ENCODE data around the gene ALG2. TPM values are rescaled to one million over a fixed set of nuclear protein-coding genes. Genes with fewer than 3 reads are reported as not detected.

Gene ALG2
- total and polyA plus RNA-seq, 2 of the 13 experiments (the other 11 are each of a cell fraction or from before 2014, with no cell fraction given), result 46.2 to 49.0 TPM

DNA sequence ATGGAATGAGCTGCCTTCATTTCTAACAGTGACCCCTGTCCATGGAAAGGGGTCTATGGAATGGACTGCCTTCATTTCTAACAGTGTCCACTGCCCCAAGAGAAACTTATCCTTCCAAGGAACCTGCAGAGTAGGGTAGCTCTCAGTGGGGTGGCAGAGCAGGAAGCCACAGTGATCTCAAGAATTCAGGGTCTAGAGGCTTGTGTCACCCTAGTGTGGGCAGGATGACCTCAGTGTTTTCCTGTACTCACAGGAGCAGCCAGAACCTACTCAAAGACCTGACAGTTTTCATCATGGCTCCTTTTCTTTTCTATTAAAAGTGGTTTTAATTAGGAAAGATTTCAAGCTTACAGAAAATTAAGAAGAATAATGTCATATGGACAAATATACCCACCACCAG lies 27.9 kb upstream of the ALG2 start:
- no peak for ATAC-seq
- Histone ChIP-seq H3K4me3 (replicated peaks in 1 of 3; ENCODE audit: insufficient read depth in 1 of 3, low read depth in 2 of 3, low read length in 3 of 3) (no peak overlapping the region), H2AFZ (ENCODE audit: low read length) (no peak overlapping the region), H3K27ac (ENCODE audit: extremely low read length, insufficient read depth, low read length) (no peak overlapping the region), H4K20me1 (ENCODE audit: insufficient read depth, low read length) (no peaks in the 10 kb centered on the region), H3K9ac (ENCODE audit: insufficient read depth, low read depth, low read length) (no peak overlapping the region), H3K79me2 (ENCODE audit: insufficient read depth, low read length) (no peaks in the 10 kb centered on the region), H3K4me2 (ENCODE audit: low read depth, low read length) (no peak overlapping the region), H3K9me3 (ENCODE audit: low read length) (no peaks in the 10 kb centered on the region), H3K36me3 (replicated peaks in 1 of 2; ENCODE audit: control insufficient read depth in 1 of 2, insufficient read depth in 2 of 2, low read length in 2 of 2) (no peaks in the 10 kb centered on the region), H3K4me1 (ENCODE audit: insufficient read depth, low read length) (no peaks in the 10 kb centered on the region), H3K27me3 (ENCODE audit: control insufficient read depth in 1 of 2, insufficient read depth in 2 of 2, low read length in 2 of 2) (no peaks in the 10 kb centered on the region)
- ChIA-PET POLR2A (no interaction called here), CTCF (ENCODE audit: low intra/inter-chr PET ratio, low total read pairs) (no interaction called here)
- in situ Hi-C loops (cut with HindIII; ENCODE audit: extremely low pct_ligation_motif_present, low pct_unique_long_range_greater_than_20kb) (loop anchor here (25.0 kb wide), 1 partner anchor 763 kb away; no protein-coding TSS in a partner anchor), intact Hi-C loops (cut with micrococcal nuclease; ENCODE audit: unreplicated experiment) (no loop called here)
- TF ChIP-seq STAG1 (CRISPR knock-in tag; IDR thresholded peaks at IDR 0.05), result no peak
- no peak for TF ChIP-seq ADNP (CRISPR knock-in tag; IDR thresholded peaks at IDR 0.05)
- TF ChIP-seq ZMYM4 (CRISPR knock-in tag; IDR thresholded peaks at IDR 0.05), result no peak
- TF ChIP-seq, protein P1, sequence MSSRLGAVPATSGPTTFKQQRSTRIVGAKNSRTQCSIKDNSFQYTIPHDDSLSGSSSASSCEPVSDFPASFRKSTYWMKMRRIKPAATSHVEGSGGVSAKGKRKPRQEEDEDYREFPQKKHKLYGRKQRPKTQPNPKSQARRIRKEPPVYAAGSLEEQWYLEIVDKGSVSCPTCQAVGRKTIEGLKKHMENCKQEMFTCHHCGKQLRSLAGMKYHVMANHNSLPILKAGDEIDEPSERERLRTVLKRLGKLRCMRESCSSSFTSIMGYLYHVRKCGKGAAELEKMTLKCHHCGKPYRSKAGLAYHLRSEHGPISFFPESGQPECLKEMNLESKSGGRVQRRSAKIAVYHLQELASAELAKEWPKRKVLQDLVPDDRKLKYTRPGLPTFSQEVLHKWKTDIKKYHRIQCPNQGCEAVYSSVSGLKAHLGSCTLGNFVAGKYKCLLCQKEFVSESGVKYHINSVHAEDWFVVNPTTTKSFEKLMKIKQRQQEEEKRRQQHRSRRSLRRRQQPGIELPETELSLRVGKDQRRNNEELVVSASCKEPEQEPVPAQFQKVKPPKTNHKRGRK (CRISPR knock-in tag; IDR thresholded peaks at IDR 0.05), result no peak
- TF ChIP-seq MED1 (CRISPR knock-in tag; IDR thresholded peaks at IDR 0.05), result no peak
- TF ChIP-seq, protein P2, sequence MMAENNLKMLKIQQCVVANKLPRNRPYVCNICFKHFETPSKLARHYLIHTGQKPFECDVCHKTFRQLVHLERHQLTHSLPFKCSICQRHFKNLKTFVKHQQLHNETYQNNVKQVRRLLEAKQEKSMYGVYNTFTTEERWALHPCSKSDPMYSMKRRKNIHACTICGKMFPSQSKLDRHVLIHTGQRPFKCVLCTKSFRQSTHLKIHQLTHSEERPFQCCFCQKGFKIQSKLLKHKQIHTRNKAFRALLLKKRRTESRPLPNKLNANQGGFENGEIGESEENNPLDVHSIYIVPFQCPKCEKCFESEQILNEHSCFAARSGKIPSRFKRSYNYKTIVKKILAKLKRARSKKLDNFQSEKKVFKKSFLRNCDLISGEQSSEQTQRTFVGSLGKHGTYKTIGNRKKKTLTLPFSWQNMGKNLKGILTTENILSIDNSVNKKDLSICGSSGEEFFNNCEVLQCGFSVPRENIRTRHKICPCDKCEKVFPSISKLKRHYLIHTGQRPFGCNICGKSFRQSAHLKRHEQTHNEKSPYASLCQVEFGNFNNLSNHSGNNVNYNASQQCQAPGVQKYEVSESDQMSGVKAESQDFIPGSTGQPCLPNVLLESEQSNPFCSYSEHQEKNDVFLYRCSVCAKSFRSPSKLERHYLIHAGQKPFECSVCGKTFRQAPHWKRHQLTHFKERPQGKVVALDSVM (CRISPR knock-in tag; IDR thresholded peaks at IDR 0.05), result no peak
- TF ChIP-seq, protein P3, sequence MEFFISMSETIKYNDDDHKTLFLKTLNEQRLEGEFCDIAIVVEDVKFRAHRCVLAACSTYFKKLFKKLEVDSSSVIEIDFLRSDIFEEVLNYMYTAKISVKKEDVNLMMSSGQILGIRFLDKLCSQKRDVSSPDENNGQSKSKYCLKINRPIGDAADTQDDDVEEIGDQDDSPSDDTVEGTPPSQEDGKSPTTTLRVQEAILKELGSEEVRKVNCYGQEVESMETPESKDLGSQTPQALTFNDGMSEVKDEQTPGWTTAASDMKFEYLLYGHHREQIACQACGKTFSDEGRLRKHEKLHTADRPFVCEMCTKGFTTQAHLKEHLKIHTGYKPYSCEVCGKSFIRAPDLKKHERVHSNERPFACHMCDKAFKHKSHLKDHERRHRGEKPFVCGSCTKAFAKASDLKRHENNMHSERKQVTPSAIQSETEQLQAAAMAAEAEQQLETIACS (CRISPR knock-in tag; IDR thresholded peaks at IDR 0.05), result no peak
- TF ChIP-seq TOPORS (CRISPR knock-in tag; IDR thresholded peaks at IDR 0.05), result no peak
- TF ChIP-seq TMF1 (CRISPR knock-in tag; IDR thresholded peaks at IDR 0.05; ENCODE audit: low read depth), result no peak
- TF ChIP-seq PHF21A (CRISPR knock-in tag; IDR thresholded peaks at IDR 0.05), result no peak
- TF ChIP-seq CAMTA2 (CRISPR knock-in tag; IDR thresholded peaks at IDR 0.05; ENCODE audit: borderline replicate concordance), result no peak
- no peak for TF ChIP-seq ARHGAP35 (CRISPR knock-in tag; IDR thresholded peaks at IDR 0.05; ENCODE audit: borderline replicate concordance)
- TF ChIP-seq, protein P4, sequence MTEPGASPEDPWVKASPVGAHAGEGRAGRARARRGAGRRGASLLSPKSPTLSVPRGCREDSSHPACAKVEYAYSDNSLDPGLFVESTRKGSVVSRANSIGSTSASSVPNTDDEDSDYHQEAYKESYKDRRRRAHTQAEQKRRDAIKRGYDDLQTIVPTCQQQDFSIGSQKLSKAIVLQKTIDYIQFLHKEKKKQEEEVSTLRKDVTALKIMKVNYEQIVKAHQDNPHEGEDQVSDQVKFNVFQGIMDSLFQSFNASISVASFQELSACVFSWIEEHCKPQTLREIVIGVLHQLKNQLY (CRISPR knock-in tag; IDR thresholded peaks at IDR 0.05), result no peak
- TF ChIP-seq HDAC1 (CRISPR knock-in tag; IDR thresholded peaks at IDR 0.05), result no peak
- TF ChIP-seq, protein P5, sequence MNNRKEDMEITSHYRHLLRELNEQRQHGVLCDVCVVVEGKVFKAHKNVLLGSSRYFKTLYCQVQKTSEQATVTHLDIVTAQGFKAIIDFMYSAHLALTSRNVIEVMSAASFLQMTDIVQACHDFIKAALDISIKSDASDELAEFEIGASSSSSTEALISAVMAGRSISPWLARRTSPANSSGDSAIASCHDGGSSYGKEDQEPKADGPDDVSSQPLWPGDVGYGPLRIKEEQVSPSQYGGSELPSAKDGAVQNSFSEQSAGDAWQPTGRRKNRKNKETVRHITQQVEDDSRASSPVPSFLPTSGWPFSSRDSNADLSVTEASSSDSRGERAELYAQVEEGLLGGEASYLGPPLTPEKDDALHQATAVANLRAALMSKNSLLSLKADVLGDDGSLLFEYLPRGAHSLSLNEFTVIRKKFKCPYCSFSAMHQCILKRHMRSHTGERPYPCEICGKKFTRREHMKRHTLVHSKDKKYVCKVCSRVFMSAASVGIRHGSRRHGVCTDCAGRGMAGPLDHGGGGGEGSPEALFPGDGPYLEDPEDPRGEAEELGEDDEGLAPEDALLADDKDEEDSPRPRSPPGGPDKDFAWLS (CRISPR knock-in tag; IDR thresholded peaks at IDR 0.05; ENCODE audit: borderline replicate concordance), result no peak
- TF ChIP-seq ZNF17 (CRISPR knock-in tag; IDR thresholded peaks at IDR 0.05), result no peak
- TF ChIP-seq ZNF790 (CRISPR knock-in tag; IDR thresholded peaks at IDR 0.05; ENCODE audit: borderline replicate concordance), result no peak
- TF ChIP-seq, protein P6, sequence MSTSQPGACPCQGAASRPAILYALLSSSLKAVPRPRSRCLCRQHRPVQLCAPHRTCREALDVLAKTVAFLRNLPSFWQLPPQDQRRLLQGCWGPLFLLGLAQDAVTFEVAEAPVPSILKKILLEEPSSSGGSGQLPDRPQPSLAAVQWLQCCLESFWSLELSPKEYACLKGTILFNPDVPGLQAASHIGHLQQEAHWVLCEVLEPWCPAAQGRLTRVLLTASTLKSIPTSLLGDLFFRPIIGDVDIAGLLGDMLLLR (CRISPR knock-in tag; IDR thresholded peaks at IDR 0.05), result no peak
- no peak for DNase-seq (ENCODE audit: low spot score)
- BruUV-seq (replicated peaks), result no TSS peak
- FAIRE-seq, result no peak

Measured in HepG2 (cell line).